Measurements from ENCODE around the gene TERT. TPM values are rescaled to one million over a fixed set of nuclear protein-coding genes. Genes with fewer than 3 reads are reported as not detected.
A peak's percentile ranks its signal among the peaks of the same experiment; 100 is the strongest.

Gene TERT
- total RNA-seq, 1 donor from 2014 or later: not detected

DNA sequence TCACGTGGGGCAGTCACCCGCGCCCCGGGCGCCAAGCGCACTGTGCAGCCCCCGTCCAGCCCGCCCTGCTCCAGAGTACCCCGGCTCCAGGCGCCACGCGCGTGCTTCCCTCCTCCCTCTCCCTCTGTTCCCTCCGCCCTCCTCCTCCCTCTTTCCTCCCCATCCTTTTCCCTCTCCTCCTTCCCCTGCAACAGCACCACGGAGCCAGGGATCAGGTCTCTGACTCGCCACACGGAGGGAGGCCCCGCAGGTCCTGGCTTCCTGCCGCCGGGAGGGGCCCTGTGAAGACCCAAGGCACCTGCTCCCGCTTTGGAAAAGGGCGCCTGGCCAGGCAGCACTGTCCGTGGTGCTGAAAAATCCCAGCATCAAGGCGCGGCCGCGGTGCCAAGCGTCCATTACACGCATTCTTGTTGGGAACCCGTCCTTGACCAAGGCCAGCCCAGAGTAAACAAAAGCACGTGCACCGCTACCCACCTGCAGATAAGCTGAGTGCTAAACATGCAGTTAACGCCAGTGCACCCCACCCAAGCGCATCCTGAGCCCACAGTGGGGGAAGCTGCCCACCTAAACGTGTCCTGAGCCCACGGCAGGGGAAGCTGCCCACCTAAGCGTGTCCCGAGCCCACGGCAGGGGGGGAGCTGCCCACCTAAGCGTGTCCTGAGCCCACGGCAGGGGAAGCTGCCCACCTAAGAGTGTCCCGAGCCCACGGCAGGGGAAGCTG is 48.0 kb downstream of the TERT start:
- no peak for DNase-seq (ENCODE audit: low spot score)
- no peak overlapping the region for H3K27ac Mint-ChIP-seq (ENCODE audit: unreplicated experiment)
- H3K4me3 Mint-ChIP-seq (ENCODE audit: unreplicated experiment): no peak overlapping the region
- H3K9me3 Mint-ChIP-seq (ENCODE audit: low read depth): no peaks in the 10 kb centered on the region
- H3K4me1 Mint-ChIP-seq (ENCODE audit: low read depth): no peaks in the 10 kb centered on the region
- TF ChIP-seq, protein P1, sequence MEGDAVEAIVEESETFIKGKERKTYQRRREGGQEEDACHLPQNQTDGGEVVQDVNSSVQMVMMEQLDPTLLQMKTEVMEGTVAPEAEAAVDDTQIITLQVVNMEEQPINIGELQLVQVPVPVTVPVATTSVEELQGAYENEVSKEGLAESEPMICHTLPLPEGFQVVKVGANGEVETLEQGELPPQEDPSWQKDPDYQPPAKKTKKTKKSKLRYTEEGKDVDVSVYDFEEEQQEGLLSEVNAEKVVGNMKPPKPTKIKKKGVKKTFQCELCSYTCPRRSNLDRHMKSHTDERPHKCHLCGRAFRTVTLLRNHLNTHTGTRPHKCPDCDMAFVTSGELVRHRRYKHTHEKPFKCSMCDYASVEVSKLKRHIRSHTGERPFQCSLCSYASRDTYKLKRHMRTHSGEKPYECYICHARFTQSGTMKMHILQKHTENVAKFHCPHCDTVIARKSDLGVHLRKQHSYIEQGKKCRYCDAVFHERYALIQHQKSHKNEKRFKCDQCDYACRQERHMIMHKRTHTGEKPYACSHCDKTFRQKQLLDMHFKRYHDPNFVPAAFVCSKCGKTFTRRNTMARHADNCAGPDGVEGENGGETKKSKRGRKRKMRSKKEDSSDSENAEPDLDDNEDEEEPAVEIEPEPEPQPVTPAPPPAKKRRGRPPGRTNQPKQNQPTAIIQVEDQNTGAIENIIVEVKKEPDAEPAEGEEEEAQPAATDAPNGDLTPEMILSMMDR (IDR thresholded peaks at IDR 0.05): no peak
- H3K27me3 Mint-ChIP-seq (ENCODE audit: low read depth): peaks cover 16% of the 10 kb centered on the region
- H3K36me3 Mint-ChIP-seq (ENCODE audit: low read depth): no peaks in the 10 kb centered on the region

DNA sequence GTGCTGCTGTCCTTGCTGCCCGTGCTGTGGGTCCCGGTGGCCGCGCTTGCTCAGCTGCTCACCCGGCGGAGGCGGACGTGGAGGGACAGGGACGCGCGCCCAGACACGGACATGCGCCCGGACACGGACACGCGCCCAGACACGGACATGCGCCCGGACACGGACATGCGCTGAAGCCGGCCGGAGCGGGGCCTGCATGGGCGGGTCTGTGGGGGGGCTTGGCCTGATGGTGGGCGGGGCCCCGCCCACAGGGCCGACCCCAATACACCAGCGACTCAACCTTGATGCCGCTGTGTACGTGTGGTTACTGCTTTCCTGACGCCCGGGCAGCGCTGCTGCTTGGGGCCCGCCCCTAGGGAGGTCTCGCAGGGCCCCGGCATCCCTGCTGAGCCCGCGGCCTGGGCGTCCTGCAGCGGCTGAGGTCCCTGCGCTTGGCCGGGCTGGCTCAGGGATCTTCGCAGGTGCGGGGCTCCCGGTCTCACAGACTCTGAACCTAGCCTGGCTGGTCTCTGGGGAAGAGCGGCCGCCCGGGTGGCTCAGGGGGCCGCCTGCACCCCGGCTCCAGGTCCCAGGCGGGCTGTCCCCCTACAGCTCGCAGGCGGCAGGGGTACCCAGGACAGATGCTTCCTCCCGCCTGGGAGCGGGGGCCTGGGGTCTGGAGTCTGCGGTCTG is 48.8 kb downstream of the TERT start:
- H3K9me3 Mint-ChIP-seq (ENCODE audit: low read depth): no peaks in the 10 kb centered on the region
- no peak overlapping the region for H3K4me3 Mint-ChIP-seq (ENCODE audit: unreplicated experiment)
- no peak overlapping the region for H3K27ac Mint-ChIP-seq (ENCODE audit: unreplicated experiment)
- peaks cover 23% of the 10 kb centered on the region for H3K27me3 Mint-ChIP-seq (ENCODE audit: low read depth)
- H3K36me3 Mint-ChIP-seq (ENCODE audit: low read depth): no peaks in the 10 kb centered on the region
- DNase-seq (ENCODE audit: low spot score): no peak
- no peaks in the 10 kb centered on the region for H3K4me1 Mint-ChIP-seq (ENCODE audit: low read depth)
- TF ChIP-seq, protein P1 (IDR thresholded peaks at IDR 0.05): no peak

DNA sequence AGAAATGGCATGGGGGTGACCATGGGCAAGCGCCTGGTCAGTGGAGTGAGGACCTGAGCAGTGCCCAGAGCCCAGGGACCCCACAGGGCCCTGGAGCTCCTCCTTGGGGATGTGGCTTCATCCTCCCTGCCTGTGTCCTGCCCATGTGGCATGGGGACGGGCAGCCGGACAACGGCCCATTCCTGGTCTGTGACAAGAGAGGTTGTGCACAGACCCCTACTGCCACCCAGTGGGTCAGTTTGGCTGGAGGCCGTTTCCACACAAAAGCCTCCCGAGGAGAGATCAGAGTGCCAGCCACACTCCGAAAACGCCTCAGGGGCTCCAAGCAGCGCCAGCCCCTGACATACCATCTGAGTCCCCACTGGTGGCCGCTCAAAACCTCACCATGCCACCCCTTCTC is 49.9 kb downstream of the TERT start:
- Mint-ChIP-seq H3K27me3 (ENCODE audit: low read depth) (peaks cover 25% of the 10 kb centered on the region), H3K36me3 (ENCODE audit: low read depth) (no peaks in the 10 kb centered on the region), H3K4me3 (ENCODE audit: unreplicated experiment) (no peak overlapping the region), H3K27ac (ENCODE audit: unreplicated experiment) (no peak overlapping the region), H3K4me1 (ENCODE audit: low read depth) (no peaks in the 10 kb centered on the region), H3K9me3 (ENCODE audit: low read depth) (no peaks in the 10 kb centered on the region)
- TF ChIP-seq, protein P1 (IDR thresholded peaks at IDR 0.05): peak; percentile 20
- no peak for DNase-seq (ENCODE audit: low spot score)

DNA sequence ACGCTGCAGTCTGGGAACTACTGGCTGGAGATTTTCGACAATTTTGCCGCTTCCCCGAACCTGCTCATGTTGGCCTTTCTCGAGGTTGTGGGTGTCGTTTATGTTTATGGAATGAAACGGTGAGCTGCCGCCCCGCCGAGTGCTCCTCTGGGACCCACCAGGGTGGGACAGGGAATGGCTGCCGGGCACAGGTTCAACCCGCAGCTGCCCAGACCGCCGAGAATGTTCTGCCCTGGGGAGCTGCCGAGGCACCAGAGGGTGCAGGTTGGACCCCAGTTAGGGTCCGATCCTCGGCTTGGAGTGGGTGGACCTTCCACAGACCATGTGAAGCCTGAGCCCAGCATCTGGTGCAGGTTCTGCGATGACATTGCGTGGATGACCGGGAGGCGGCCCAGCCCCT is 50.6 kb downstream of the TERT start:
- peaks cover 23% of the 10 kb centered on the region for H3K27me3 Mint-ChIP-seq (ENCODE audit: low read depth)
- no peaks in the 10 kb centered on the region for H3K4me1 Mint-ChIP-seq (ENCODE audit: low read depth)
- H3K27ac Mint-ChIP-seq (ENCODE audit: unreplicated experiment): no peak overlapping the region
- no peaks in the 10 kb centered on the region for H3K36me3 Mint-ChIP-seq (ENCODE audit: low read depth)
- DNase-seq (ENCODE audit: low spot score): no peak
- TF ChIP-seq, protein P1 (IDR thresholded peaks at IDR 0.05): no peak
- no peak overlapping the region for H3K4me3 Mint-ChIP-seq (ENCODE audit: unreplicated experiment)
- H3K9me3 Mint-ChIP-seq (ENCODE audit: low read depth): no peaks in the 10 kb centered on the region

DNA sequence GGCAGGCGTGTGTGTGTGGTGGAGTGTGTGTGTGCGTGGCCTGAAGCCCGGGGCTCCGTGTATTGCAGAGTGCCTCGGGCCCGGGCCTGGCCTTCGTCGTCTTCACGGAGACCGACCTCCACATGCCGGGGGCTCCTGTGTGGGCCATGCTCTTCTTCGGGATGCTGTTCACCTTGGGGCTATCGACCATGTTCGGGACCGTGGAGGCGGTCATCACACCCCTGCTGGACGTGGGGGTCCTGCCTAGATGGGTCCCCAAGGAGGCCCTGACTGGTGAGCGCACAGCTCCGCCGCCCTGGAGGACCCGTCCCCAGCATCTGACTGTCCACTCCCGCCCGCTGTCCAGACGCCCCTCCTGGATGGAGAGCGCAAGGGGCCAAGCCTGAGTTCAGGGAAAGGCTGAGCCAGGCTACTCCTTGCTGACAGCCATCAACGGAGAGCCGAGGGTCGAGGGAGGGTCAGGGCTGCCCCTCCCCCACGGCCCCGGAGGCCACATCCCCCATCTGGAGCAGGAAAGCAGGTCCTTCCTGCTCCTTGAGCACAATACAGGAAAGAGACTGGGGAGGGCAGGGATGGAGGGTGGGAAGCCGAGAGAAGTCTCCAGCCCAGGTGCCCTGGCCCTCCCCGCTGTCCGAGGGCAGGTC is 51.3 kb downstream of the TERT start:
- no peaks in the 10 kb centered on the region for H3K9me3 Mint-ChIP-seq (ENCODE audit: low read depth)
- TF ChIP-seq, protein P1 (IDR thresholded peaks at IDR 0.05): no peak
- no peak overlapping the region for H3K4me3 Mint-ChIP-seq (ENCODE audit: unreplicated experiment)
- H3K36me3 Mint-ChIP-seq (ENCODE audit: low read depth): no peaks in the 10 kb centered on the region
- no peaks in the 10 kb centered on the region for H3K4me1 Mint-ChIP-seq (ENCODE audit: low read depth)
- H3K27ac Mint-ChIP-seq (ENCODE audit: unreplicated experiment): no peak overlapping the region
- DNase-seq (ENCODE audit: low spot score): no peak
- H3K27me3 Mint-ChIP-seq (ENCODE audit: low read depth): peaks cover 20% of the 10 kb centered on the region
